HG03520 (cell line): Measurements from ENCODE around the gene KLF2.

ENCODE experiments used
- ATAC-seq: cut with Tn5 transposase; IDR thresholded peaks from one replicate; pipeline ENCODE4 v1.9.1; 2021; ENCODE audit warnings: mild to moderate bottlenecking, moderate library complexity; ENCODE audit not compliant: unreplicated experiment

KLF2 gene

DNA sequence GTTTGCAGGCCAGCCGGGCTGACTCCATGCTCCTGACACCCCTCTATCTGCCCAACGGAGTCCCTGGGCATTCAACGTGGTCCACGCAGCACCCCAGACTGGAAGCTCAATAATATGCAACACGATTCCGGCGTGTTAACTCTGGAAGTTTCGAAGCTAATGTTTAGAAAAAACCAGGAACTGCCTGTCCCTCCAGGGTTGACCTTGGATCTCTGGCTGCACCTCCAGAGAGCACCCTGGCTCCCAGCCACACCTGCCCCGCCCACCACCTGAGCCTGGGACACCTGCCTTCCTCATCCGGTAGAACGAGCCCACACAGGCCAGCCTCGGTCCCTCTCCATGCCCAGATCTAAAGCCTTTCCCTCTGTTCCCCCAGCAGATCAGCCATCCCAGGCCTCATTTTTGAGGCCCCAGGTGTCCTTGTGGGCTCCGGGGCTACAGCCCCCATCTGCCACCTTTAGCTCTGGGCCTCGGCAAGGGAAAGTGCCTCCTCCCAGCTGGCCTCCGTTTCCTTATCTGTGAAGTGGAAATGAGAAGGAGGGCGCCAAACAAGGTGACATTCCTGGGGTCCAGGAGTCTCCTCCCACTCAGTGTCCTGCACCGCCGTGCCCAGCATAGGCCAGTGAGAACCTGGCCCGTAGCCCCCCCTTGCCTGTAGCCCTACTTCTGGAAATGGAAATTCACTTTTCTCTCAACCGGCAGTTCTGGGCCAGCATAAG is 38.7 kb downstream of the KLF2 start:
- no peak for ATAC-seq

DNA sequence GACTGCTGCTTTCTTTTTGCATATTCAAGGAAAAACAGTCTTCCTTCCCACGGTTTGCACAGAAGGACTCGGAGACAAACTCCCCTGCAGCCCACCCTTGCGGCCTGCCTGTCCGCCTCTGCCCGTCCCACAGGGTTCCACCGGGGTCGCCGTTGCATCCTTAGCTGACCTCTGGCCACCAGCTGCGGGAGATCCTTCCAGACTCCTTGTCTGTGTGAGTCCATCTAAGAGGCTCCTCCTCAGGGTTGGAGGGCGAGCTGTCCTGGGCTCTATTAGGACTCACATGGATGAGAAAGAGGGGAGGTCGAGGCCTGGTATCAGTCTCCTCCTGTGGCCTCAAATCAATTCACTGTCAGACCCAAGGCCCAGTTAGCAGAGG is 39.2 kb downstream of the KLF2 start:
- ATAC-seq = no peak

DNA sequence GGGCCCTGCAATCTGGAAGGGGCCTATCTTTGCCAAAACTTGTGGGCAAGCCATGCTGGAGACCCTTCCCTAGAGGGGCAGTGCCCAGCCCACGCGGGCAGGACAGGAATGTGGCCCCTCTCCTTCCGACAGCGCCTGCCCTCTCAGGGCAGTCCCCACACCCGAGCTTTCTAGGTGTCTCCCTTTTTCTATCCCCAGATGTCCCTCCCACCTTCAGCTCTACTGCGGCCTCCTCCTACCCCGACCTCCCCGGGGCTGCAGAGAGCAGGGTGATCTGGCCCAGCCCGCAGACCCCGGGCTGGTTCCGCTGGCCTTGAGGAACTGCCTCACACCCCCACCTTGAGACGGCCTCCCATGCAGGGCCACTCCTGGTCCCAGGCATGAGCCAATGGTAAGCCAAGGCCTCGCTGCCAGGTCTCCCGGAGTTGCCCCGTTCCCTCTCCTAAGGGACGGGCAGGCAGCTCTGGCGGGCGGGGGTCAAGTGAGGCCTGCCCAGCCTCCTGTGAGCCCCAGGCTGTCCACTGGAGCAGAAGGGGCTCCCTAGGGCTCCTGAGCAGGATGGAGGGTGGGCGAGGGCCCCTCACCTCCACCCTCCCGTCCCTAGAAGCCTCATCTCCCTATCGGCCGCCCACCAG is 39.7 kb downstream of the KLF2 start:
- ATAC-seq = no peak

DNA sequence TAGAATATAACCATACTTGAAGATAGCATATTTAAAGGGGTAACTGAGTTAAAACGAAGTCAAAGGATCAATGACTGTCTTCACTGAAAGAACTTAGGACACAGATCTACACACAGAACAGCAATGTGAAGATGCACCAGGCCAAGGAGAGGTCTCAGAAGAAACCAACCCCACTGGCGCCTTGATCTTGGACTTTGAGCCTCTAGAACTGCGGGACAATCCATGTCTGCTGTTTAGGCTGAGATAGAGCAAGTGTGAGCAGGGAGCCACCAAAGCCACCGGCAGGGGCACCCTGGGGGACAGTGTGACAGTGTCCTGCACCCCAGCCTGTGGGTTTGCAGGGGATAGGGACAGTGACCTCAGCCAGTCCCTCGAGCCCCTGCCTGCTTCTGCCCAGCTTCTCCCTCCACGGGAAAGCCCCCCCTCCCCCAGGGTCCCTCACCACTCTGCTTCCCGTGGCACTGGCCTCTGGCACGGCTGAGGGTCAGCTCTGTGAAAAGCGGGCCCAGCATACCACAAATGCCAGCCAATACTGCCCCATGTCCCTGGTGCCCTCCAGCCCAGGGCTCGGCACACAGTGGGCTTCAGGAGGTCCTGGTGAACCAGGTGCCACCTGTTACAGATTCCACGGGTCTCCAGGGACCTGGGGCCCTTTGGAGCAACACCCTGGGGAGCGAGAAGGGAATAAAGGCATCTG is 40.8 kb downstream of the KLF2 start:
- ATAC-seq = no peak

DNA sequence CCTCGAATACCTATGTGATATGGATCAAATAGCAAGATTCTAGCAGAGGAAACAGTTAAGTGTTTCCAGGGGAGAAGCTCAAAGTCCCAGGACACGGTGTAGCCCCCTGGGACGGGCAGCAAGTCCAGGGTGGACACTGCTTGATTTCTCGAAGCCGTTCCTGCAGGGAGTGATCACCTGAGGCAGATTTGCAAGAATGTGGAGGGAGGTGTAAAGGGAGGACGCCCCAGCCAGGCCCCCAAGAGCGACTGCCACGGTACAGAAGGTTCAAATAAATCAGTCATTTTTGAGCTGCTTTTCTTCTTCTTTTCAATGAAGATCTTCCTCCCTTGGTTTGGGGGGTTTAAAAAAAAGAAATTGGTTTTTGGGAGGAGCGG is 41.4 kb downstream of the KLF2 start:
- ATAC-seq = no peak

DNA sequence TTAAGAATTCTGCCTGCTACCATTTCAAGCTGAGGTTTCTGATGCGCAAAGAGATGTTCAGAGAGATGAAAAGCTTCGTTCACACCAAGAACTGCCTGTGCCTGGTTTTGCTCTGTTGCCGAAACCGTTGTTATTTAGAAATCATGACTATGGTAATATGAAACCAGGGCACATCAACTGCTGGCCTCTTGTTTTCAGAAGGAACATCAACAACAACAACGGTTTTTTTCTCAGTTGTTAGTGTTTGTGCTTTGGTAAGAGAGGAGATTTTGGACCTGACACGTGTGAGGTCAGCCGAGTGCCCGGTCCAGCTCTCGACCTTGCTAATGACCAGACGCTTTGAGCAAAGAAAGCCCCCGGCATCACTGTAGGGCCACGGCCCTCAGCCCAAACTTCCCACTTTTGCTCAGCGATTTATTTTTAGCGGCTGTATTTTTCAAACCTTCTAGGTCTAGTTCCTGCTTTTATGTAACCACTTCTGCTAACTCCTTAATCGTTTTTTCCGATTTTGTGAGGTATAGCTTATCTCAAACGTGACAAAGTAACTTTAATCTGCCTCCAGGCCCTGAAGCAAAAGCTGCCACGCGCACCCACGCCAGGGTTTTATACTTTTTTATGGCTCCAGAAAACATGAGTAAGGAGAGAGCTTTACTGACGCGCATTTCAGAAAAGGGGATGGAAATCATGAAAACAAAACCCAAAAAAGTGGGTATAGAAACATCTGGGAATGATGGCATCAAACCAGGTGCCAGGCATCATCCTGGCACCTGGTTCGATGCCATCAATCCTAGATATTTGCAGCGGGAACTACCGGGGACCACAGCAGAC is 42.0 kb downstream of the KLF2 start:
- no peak for ATAC-seq

DNA sequence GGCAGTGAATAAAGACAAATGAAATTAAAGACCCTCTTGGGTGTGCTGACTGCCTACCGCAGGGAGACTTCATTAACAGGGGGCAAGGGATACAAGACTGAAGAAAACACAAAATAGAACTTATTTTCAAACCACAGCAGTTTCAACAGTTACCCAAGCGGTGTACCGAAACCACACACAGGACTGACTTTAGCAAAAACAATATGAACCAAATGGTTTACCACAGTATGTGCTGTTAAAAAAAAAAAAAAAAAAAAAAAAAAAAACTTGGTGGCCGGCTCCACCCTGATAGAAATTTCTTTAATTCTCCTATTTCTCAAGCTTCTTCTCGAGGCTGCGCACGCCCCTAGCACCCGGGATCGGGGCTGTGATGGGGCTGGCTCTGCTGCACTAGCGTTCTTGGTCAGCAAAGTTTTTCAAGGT is 42.6 kb downstream of the KLF2 start:
- ATAC-seq = no peak

DNA sequence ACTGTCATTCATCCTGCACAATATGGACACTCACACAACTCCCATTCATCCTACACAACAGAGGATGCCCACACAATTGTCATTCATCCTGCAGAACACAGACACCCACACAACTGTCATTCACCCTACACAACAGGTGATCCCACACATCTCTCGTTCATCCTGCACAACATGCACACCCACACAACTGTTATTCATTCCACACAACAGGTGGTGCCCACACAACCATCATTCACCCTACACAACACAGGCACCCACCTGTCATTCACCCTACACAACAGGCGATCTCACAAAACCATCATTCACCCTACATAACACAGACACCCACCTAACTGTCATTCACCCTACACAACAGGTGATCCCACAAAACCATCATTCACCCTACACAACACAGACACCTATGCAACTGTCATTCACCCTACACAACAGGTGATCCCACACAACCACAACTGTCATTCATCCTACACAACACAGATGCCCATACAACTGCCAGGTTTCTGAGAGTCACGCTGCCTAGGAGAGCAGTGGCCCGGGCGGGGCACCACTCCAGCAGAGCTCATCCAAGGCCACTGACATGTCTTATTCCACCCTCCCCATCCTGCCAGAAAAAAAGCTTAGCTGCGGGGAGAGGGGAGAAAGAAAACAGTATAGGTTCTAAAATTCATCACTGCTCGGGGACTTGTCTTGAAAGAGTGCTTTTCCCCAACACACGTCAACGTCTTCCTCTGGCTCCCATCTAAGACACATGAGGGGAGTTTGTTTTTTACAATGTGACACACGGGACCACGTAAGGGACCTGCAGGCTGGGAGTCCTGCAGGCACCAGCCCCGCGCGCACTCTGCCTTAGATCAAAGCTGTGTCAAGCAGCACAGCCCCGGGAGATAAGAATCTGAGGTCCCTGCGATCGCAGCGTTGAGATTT is 44.0 kb downstream of the KLF2 start:
- no peak for ATAC-seq

DNA sequence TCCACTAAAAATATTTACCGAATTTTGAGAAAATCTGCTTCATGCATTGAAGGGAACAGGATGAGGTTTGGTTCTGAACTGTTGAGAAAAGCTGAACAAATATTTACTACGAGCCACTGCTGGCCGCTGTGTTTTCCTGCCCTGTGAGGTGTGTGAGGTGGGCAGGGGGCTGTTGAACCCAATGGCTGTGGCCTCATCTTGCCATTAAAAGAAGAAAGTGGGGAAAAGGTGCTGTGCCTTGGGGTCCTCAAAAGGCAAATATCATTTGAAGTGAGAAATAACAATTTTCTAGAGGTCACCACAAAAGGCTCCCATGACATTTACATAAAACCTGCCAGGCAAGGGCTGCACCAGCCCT is 44.7 kb downstream of the KLF2 start:
- ATAC-seq = no peak

DNA sequence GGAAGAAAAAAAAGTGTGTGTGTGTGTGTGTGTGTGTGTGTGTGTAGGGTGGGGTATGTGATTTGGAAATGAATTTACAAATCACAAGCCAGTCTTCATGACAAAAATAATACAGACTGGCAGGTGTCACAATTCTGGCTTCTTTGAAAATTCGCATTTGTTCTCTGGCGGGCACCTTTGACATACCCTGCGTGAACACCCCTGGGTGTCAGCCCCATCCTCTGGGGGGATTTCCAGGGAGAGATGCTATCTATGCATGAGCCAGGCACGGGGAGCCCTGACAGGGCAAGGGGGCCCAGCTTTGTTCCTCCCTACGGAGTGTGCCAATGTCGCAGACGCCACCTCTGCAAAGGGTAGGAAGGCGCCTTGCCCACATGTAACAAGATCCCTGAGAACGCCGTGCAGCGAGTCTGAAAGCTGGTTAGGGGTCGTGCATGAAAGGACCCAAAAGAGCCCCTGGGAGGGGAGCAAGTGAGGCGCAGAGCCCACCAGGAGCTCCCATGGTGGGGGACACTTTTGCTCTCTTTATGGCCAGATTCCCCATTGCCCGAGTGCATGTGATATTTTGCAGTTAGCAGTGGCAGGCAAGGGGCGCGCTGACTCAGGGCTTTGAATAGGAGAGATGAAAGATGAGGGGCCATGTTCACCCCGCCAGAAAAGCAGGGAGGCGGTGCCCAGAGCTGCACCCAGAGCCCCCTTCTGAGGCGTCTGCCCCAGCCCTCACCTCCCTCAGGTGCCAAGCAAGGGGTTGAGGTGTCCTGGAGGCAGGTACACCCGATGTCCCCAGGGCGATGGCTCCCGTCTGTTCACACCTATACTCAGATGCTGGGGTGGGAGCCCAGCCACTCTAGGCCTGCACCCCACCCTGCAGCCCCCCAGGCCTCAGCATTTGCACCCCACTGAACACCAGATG is 45.3 kb downstream of the KLF2 start:
- ATAC-seq = no peak

DNA sequence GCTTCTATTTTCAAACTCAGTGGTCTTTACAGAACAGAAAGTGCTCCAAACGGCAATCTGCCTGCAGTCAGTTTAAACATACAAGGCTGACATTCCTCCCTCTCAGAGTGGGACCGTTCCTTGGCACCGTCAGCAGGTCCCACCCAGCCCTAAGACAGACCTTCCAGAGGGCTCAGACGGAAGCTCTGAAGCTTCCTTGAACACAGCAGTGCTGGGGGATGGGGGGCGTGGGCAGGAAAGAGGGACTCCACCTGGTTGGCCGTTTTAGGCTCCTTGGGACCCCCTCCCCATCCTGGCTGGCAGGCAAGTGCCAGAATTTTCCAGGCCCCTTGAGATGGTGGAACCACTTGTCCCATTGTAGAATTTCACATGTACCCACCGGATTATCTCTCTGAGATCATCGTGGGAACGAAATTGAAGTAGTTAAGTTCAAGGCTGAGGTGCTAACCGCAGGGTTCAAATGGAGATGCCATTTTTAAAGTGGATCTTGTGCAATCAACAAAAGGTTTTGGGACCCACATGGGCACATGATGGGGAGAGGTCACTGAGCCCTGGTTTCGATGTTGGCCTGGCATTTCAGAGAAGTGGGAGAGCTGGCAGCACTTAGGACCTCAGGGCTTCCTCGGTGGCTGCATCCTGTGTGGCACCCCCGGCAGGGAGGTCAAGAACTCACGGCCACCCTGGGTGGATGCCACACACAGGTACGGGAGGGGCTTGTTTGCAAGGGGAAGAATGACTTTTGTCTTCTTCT is 46.2 kb downstream of the KLF2 start:
- no peak for ATAC-seq

DNA sequence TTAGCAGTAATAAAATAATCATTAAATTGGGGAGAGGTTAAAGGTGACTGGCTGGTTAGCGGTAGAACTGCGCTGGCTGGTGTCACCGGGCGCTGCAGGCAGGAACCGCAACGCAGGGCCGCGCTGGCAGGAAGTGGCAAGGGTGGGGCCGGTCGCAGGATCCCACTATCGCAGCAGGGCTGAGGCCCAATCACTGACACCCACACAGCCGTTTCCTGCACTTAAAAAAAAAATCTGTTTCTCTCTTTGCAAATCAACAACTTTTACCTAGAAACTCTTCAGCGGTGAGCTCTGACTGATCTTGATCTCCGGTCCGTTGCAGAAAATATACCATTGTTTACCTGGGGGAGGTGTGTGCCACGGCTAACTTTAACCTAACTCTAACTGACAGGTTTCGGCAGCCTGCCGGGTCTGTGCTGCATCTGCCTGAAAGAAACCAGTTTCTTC is 46.9 kb downstream of the KLF2 start:
- ATAC-seq = no peak

DNA sequence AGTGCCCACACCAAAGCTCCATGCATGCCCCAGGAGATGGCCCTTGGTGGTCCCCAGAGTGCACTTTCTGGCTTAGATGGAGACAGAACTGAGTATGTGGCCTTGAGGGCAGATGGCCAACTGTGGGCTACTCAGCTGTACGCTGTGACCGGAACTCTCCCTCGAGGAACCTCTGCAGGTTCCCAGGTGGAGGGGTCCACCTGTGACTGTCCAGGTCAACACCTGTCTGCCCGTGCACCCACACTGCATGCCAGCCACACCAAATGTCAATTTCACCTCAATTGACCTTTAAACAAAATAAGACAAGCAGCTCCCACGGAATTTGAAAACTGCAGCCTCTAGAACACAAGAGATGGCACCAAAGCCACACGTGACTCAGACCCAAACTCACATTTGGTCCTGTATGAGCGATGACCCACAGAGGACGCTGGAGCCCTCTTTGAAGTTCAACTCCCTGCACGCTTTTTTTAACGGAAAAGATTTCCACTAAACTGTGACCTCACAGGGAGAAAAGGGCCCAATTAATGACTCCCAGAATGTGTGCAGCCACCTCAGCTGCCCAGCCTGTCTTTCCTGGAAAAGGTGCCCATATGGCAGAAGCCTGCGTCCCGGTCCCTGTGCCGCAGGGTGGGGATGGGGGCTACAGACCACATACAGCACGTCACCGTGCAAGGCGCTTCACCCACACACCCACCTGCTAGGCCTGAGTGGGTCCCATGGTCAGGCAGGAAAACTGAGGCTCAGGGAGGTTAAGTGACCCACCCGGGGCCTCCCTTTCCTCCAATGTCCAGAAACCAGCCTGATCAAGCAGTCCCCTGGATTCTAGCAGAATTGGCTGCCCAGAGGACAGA is 47.7 kb downstream of the KLF2 start:
- no peak for ATAC-seq

DNA sequence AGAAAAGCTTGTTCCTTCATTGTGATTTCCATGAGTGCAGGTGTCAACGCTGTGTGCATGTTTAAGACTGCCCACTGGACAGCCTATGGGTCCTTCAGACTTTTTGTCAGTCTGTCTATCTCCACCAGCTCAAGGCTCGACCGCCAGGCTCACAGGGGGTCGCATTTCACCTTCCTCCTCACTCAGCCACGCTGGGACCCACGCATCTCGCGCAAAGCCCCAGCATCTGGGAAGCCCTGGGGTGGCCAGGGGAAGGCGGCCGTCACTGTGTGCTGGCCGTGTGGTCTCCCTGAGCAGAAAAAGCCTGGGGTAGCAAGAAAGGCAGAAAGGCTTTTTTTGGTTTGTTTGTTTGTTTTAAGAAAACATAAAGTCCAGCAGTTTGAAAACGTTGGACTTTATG is 48.5 kb downstream of the KLF2 start:
- no peak for ATAC-seq

DNA sequence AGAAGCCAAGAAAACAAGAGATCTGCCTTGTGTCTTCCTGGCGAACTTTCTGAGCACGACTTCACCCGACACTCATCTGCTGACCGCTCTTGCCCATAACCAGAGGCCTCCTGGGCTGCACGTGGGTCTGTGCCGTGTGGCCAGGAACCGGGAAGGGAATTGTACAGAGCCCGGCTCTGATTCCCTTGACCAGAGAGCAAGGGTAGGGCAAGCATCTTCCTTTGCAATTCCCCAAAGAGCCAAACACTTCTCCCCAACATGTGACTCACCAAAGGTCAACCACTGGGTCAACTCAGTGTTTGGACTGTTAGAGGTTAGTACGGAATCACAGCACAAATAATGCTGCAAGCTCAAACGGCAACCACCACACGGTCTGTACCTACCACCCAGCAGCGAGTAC is 48.9 kb downstream of the KLF2 start:
- ATAC-seq = no peak

DNA sequence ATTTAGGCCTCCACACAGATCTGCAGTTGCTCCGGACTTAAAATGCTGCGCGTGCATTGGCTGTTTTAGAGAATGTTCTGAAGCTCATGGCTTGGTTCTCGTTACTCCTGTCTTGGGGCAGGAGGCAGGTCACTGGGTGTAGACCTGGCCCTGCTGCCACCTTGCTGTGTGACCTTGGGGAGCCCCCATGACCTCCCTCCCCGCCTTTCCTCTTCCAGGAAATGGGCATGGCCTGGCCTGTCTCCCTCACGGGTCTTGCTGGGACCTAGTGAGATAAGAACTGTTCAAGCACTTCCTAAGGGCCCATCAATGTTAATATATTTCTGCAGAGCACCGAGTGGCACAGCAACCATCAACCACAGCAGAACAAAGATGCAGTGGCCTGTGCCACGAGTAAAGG is 49.4 kb downstream of the KLF2 start:
- no peak for ATAC-seq

DNA sequence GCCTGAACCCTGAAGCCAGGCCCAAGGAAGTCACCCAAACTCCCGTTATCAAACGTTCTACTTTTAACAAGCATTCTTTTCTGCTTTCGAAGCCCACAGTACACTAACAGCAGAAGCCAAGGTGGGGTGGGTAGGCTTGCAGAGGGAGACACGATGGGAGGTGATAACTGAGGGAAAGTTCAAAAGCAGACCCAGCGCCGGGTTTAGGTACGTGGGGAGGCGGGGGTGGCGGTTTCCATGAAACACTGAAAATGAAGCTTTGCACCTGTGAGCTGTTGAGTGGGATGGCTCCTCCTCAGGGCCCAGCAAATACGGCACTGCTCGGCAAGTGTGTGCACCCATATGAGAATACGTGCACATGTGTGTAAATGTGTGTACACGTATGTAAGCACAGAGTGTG is 49.8 kb downstream of the KLF2 start:
- ATAC-seq = no peak
